Measurements from ENCODE around the gene OLIG2.

Gene OLIG2

DNA sequence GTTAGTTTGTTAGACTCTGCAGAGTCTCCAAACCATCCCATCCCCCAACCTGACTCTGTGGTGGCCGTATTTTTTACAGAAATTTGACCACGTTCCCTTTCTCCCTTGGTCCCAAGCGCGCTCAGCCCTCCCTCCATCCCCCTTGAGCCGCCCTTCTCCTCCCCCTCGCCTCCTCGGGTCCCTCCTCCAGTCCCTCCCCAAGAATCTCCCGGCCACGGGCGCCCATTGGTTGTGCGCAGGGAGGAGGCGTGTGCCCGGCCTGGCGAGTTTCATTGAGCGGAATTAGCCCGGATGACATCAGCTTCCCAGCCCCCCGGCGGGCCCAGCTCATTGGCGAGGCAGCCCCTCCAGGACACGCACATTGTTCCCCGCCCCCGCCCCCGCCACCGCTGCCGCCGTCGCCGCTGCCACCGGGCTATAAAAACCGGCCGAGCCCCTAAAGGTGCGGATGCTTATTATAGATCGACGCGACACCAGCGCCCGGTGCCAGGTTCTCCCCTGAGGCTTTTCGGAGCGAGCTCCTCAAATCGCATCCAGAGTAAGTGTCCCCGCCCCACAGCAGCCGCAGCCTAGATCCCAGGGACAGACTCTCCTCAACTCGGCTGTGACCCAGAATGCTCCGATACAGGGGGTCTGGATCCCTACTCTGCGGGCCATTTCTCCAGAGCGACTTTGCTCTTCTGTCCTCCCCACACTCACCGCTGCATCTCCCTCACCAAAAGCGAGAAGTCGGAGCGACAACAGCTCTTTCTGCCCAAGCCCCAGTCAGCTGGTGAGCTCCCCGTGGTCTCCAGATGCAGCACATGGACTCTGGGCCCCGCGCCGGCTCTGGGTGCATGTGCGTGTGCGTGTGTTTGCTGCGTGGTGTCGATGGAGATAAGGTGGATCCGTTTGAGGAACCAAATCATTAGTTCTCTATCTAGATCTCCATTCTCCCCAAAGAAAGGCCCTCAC is at the start of gene OLIG2:
TSS of gene OLIG2 (plus strand) at position 447 of the 954 bp plus-strand sequence. CDS start 928 bp downstream, outside the sequence.
- DNase-seq (ENCODE audit: low read depth): no peak

DNA sequence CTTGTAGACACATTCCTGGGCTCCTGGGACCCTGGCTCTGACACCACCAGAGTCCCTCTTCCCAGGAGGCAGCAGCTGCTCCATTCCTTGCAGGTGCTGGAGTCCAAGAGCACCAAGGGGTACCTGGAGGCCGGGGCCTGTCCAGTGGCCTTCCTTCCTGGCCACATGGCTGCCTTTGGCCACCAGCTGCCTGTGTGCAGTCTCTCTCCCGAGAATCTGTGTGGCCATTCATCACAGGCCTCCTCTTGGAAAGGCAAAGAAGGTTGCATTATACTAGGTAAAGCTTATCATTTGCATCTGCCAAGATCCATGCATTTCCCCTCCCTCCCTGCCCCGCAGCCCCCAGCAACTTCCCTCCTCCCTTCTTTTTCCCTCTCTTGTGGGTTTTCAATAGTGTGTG is 48.9 kb upstream of the OLIG2 start:
- no peak for DNase-seq (ENCODE audit: low read depth)

DNA sequence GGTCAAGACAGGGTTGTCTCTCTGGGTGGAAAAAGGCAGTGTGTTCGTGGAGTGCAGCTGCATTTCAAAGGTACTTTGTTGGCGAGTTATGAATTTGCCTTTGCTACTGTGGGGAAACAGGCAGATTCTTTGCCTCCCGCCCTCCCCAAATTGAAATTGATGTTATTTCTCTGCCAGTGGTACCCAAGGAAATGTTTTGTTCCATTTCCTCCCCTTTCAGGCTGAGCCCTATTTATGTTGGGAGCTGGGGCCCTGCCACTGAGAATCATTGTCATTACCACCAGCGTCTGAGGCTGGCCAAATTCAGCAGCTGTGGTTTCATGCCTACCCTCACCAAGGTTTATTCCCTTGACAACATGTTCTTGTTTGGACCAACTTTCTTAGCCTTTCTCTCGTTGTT is 48.5 kb upstream of the OLIG2 start:
- DNase-seq (ENCODE audit: low read depth): no peak

DNA sequence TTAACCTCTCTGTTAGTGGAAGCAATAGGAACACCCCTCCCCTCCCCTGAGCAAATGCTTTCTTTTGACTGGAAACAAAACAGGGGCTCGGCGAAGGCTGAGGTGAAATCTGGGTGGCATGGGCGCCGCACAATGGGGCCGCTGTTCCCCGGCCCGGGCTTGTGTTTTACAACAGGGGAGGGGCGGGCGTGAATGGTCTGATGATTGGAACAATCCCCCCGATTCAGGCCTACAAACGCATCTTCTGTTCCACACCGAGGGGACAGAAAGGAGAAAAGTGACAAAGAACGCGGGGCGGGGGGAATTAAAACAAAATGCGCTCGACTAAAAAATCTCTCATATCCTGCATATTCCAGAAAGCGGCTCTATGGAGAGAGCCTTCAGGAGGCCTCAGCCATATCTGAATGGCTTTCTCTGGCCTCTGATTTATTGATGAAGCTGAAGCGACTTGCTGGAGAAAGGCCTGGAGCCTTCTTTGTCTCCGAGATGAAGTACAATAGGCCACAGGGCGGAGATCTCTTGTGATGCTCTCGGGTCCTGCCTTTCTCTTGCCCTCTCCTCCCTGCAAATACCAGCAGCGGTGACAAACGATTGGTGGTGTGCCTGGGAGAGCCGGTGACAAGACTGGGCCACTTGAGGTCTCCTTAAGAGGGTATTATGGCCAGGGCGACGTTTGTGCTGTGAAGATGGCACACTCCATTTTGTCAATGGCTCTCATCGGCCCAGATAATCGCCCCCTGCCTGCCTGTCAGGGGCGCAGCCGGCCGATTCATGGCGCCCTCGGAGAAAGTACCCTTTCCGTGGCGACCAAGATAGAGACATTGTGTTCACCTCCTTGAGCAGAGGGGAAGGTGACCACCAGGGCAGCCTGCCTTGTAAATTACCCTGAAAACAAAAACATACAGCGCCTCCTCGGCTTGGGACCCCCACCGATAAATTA is 47.1 kb upstream of the OLIG2 start:
- no peak for DNase-seq (ENCODE audit: low read depth)

DNA sequence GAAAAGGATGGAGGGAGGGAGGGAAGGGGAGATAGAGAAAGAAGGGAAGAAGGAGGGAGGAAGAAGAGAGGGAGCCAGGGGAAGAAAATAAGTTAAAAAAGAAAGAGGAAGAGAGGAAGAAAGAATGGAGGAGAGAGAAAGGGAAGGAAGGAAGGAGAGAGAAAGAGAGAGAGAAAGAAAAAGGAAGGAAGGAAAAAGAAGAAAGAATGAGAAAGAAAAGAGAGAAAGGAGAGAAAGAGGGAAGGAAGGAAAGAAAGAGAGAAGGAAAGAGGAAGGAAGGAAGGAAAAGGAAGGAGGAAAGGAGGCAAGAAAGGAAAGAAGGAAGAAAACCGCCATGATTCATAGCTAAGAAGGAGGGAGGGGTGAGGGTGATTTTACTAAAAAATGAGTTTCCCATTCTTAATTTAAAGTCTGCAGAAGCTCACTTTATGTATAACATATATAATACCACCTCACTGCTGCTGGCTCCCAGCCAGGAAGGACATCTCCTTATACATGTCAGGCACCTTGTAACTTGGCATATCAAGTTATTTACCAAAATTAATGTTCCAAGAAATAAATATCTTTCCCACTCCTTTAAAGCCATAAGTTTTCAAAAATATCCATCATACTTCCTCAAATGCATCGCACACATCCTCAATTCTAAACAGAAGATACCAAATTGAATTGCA is 46.0 kb upstream of the OLIG2 start:
- no peak for DNase-seq (ENCODE audit: low read depth)

DNA sequence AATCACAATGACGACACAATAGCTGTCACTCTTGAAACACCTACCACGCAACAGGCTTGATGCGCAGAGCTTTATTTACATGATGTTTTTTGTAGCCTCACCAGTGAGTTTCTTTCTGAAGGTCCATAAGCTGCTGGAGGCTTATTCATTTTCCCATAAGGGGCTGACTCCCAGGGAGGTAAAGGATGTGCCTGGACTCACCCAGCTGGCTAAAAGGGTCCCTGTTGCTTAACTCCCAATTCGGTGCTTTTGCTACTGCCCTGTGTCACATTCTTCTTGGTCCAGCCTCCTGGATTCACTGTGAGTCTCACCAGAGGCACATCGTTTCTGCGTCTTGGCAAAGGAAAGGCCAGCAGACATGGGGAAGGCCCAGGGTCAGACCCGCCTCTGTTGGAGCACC is 44.6 kb upstream of the OLIG2 start:
- no peak for DNase-seq (ENCODE audit: low read depth)

DNA sequence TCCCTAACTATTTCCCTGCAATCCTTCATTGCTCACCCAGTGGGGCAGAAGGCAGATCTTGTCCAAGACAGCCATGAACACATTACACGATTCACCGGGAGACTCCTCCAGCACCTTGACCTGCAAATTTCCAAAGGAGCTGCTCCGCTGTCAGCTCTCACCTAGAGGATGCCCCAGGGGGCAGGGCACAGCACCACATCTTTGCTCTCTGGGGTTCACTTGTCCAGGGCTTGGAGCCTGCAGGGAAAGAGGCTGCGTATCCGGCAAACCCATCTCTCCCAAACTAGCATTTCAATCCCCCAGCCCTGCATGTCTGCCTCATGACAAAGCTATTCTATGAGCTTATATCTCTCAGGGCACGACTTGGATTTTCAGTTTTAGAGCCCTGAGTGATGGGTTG is 35.1 kb upstream of the OLIG2 start:
- DNase-seq (ENCODE audit: low read depth): no peak

DNA sequence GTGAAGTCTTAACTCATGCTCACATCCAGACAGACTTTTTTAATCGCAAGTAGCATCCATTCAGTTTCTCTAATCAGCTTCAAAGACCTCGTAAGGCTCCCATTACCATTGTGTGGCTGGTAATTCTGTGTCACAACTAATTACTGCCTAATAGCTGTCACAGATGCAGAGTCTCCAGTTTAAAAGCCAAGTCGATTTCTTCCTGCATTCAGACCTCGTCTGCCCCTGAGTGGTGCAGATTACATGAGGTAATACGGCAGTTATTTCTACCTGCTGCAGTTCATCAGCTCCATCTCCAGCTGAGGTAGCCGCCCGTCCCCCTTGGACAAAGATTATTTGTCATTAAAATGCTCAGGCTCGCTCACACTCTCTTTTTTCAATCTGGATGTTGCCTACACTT is 34.4 kb upstream of the OLIG2 start:
- DNase-seq (ENCODE audit: low read depth): no peak

DNA sequence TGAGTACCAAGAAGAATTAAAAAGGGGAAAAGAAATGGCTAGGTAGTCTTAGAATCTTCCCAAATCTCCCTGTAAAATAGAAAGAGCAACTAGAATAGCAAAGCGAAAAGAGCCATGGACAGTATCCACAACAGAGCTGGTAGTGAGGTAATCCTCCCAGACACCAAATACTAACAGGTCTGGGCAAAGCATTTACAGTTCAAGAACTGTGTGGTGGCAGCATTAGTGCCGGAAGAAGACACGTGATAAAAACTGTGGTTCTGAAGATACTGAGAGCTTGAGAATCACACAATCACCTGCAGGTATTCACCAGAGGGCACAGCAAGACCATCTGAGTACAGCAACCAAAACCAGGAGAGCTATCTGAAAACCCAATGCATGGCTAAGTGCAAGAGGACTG is 31.8 kb upstream of the OLIG2 start:
- DNase-seq (ENCODE audit: low read depth): no peak

DNA sequence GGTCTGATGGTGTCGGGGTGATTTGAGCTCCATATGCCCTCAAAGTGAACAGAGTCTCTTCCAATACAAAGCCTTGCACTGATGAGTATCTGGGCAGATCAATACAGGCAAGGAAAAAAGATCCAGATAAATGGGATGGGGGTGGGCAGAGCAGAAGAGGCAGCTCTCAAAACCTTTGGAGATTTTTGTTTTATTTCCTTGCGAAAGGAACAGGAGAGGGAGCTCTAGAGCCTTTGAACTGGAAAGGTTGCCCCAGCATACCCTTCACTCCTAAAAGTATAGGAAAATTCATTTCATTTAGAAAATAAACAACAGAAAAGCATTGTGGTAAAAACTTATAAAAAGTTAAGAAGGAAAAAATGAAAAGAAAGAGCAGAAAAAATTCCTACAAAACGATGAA is 31.4 kb upstream of the OLIG2 start:
- DNase-seq (ENCODE audit: low read depth): no peak

DNA sequence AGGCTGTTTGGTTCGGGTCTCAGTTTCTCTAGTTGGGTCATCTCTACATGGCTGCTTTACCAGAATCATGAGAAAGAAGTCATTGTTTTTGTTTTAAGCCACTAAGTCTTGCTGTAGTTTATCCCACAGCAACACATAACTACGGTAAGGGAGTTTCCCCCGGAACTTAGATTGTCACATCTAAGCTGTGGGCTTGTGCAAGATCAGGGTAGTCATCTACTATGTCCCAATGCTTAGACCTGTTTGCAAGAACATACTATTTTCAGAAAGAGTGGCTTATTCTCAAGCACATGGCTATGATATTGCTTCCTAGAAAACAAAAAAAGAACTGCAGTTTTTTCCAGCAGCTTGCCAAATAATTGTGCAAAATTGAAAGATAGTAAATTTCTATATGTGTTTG is 18.0 kb upstream of the OLIG2 start:
- no peak for DNase-seq (ENCODE audit: low read depth)

DNA sequence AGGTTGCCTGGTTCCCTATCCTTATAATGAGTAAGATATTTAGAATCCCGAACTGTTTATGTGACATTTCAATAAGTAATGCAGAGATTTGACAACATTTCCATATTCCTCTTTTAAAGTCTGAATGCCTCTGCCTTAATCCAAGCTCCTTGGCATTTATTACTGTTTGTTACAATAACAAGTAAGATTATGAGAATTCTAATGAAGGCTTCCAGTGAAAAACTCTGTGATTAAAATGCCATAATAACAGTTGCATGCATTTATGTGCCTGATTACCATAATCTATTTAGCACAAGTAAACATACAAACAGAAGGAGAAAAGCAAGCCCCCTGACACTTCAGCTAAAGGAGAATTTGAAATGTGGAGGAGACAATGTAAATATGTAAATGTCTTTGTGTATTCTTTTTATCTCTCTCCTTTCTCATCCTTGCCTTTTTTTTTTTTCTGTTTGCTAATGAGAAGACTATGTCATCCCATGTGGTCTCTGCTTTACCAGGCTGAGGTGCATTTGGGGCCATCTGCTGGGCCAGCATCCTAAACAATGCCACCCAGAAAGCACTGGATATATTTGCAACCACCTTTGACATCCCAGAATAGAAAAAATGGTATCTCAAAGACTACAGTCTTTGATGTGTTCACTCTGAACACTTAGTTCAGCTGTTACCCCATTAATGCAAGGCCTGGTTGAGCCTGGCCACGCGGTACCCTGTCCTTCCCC is 17.2 kb upstream of the OLIG2 start:
- no peak for DNase-seq (ENCODE audit: low read depth)

DNA sequence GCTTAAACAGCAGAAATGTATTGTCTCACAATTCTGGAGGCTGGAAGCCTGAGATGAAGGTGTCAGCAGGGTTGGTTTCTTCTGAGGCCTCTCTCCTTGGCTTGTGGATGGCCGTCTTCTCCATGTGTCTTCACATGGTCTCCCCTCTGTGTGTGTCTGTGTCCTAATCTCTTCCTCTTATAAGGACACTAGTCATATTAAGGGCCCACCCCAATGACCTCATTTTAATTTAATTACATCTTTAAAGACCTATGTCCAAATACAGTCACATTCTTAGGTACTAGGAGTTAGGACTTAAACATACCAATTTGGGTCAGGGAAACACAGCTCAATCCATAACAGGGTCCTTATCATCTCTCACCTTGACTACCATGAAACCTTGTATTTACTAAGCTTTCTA is 14.8 kb upstream of the OLIG2 start:
- no peak for DNase-seq (ENCODE audit: low read depth)

DNA sequence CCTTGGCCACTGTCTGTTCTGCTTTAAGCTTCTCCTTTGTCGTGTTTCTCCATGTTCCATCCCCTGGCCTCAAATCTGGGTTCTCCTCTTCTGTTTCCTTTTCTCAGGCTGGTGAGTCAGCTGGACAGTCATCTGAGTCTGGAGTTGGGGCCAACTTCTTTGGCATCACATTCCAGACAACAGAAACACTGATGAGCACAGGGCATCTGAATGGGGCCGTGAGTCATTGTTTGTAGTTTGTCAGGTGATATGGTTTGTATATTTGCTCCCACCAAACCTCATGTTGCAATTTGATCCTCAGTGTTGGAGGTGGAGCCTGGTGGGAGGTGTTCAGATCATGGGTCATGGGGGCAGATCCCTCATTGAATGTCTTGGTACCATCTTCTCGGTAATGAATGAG is 14.3 kb upstream of the OLIG2 start:
- no peak for DNase-seq (ENCODE audit: low read depth)

DNA sequence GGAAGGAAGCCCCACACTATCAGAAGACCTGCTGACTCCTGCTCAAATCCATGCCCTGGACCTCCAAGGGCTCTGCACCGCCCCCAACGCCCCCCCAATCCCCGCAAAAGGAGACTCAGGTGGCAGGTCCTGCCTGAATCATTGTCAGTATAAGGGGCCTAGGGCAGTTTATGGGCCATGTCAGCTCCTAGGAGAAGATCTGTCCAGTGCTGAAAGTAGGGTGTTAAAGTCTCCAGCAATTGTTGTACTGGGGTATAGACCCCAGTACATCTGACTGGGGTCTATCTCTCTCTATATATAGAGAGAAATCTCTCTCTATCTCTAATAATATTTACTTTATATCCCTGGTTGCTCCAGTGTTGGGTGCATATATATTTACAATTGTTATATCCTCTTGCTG is 12.1 kb upstream of the OLIG2 start:
- no peak for DNase-seq (ENCODE audit: low read depth)

DNA sequence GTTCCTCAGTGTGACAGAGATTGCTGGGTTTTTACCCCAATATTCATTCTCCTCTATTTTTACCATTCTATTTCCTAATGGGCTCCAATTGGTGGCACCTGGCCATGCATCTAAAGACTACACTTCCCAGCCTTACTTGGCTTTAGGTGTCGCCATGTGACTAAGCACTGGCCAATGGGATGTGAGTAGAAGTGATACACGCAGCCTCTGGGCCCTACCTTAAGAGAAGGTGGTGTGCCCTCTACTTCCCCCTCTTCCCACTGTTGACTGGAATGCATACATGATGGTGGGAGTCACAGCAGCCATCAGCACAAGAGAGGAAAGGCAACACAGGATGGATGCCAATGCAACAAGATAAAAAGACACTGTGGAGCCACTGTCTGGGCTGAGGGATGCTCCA is 11.4 kb upstream of the OLIG2 start:
- no peak for DNase-seq (ENCODE audit: low read depth)

DNA sequence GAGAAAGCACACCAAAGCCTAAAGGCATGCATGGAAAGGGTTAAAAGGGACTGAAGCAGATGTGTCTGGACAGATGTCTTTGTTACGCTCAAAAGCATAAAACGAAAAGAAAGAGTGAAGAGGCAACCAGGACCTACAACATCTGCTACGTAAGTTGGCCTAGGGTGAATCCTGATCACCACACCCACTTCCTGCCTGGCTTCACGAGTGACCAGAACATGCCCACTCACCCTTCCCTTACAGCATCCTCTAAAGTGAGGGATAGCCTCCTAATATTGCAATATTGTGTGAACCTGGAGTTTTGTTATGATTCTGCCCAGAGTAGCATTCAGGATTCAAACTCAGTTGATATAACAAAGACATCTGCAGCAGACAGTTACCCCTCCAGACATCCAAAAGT is 10.6 kb upstream of the OLIG2 start:
- no peak for DNase-seq (ENCODE audit: low read depth)

DNA sequence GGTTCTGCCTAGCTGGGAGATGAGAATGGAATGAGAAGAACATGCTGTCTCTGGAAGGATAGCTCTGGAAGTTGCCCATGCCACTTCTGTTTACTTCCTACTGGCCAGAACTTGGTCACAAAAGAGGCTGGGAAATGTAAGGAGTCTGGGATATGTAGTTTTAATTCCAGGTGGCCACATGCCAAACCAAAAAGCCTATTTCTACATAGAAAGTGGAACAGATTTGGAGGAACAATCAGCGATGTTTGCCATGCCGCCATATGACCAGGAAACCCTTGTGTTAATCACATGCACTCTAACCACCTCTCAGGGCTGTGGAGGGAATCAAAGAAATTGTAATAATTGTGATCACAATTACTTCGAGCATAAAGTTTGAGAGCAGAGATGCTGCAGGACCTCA is 10.0 kb upstream of the OLIG2 start:
- no peak for DNase-seq (ENCODE audit: low read depth)

DNA sequence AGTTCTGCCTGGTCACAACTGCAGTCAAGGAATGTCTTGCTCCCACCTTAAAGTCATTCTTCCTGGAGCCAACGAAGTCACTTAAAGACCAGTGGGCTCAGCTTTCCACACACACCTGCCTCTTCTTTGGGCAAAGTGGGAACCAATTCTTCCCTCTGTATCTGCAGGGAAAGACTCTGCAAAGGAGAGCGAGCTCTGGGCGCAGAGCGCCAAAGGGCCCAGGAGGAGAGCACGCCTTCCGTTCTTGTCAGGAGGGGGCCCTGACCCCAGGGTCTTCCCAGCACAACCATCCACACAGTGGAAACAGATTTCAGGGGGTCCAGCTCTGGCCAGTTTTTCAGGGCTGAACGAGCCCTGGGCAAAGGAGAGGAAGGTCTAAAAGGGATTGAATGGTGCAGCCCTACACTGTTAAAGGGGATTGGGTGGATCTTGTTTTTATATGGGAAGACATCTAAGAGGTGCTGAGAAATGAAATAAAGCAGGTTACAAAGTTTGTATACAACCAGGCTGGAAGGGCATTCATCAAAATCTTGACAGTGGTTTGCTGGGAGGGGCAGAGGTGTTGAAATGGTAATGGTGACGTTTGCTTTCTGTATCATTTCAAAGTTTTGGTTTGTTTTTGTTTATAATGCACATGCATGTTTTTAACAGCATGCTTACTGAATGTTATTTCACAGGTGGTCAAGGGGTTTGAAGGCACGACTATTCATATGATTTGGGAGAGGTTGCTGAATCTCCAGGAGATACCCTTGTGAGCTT is 6.8 kb upstream of the OLIG2 start:
- DNase-seq (ENCODE audit: low read depth): no peak

DNA sequence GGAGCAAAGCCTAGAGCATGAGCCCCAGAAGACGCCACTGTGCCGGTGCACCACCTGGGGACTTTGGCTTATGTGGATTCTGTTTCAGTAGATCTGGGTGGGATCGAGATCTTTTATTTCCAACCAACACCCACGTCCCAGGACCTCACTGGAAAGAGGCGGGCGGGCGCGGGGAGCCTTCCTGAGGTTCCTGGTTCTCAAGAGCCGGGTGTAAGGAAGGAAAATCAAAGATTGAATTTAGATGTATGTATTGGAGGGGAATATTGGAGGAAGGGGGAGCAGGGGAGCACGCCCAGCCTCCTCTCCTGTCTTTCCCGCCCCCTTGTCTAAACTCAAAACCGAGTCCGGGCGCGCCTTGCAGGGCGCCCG is 6.2 kb upstream of the OLIG2 start:
- DNase-seq (ENCODE audit: low read depth): no peak
